ENCODE measurements around the gene JMJD8.

GRCh38 chr16:717450-718245, 33.5 kb upstream of the JMJD8 start:
- TF ChIP-seq CTCF (conservative IDR thresholded peaks at IDR 0.05; ENCODE audit: low read length) (no peak), EZH2phosphoT487 (IDR thresholded peaks at IDR 0.05; ENCODE audit: borderline replicate concordance, low read depth, low read length) (no peak)
